ENCODE results near the gene METTL24.
"Not testable (repeated sequence)": the region's sequence is repeated elsewhere in the genome, so short reads cannot be mapped to it uniquely, and the experiment has no call there.

The METTL24 gene

GRCh38 chr6:110315207-110315868 lies 42.8 kb downstream of the METTL24 start:
- DNase-seq (ENCODE audit: low read depth, low spot score) = no peak

- DNase-seq (ENCODE audit: low read depth, low spot score) = no peak
Observed at GRCh38 chr6:110310861-110311446, 47.2 kb downstream of the METTL24 start.

- not testable (repeated sequence) for DNase-seq (ENCODE audit: low read depth, low spot score)
Observed at GRCh38 chr6:110309432-110309831, 48.7 kb downstream of the METTL24 start.

- no peak for DNase-seq (ENCODE audit: low read depth, low spot score)
Observed at GRCh38 chr6:110307368-110307767, 50.8 kb downstream of the METTL24 start.

- DNase-seq (ENCODE audit: low read depth, low spot score) = not testable (repeated sequence)
Observed at GRCh38 chr6:110305832-110306231, 52.3 kb downstream of the METTL24 start.

- DNase-seq (ENCODE audit: low read depth, low spot score) = not testable (repeated sequence)
Observed at GRCh38 chr6:110303692-110304091, 54.5 kb downstream of the METTL24 start.

GRCh38 chr6:110298916-110299315 lies 59.2 kb downstream of the METTL24 start:
- DNase-seq (ENCODE audit: low read depth, low spot score) = no peak

GRCh38 chr6:110298411-110298810 lies 59.7 kb downstream of the METTL24 start:
- DNase-seq (ENCODE audit: low read depth, low spot score) = no peak

- no peak for DNase-seq (ENCODE audit: low read depth, low spot score)
Observed at GRCh38 chr6:110296241-110297025, 61.7 kb downstream of the METTL24 start.

- no peak for DNase-seq (ENCODE audit: low read depth, low spot score)
Observed at GRCh38 chr6:110295451-110296165, 62.5 kb downstream of the METTL24 start.

GRCh38 chr6:110287462-110288341 lies 70.4 kb downstream of the METTL24 start:
- DNase-seq (ENCODE audit: low read depth, low spot score) = no peak

- DNase-seq (ENCODE audit: low read depth, low spot score) = no peak
Observed at GRCh38 chr6:110285306-110286060, 72.7 kb downstream of the METTL24 start.

GRCh38 chr6:110284855-110285254 lies 73.3 kb downstream of the METTL24 start:
- DNase-seq (ENCODE audit: low read depth, low spot score) = no peak

GRCh38 chr6:110283657-110284056 lies 74.5 kb downstream of the METTL24 start:
- no peak for DNase-seq (ENCODE audit: low read depth, low spot score)

- DNase-seq (ENCODE audit: low read depth, low spot score) = no peak
Observed at GRCh38 chr6:110282412-110282811, 75.7 kb downstream of the METTL24 start.

GRCh38 chr6:110277100-110277665 lies 81.0 kb downstream of the METTL24 start:
- DNase-seq (ENCODE audit: low read depth, low spot score) = no peak

GRCh38 chr6:110272781-110273180 lies 85.4 kb downstream of the METTL24 start:
- DNase-seq (ENCODE audit: low read depth, low spot score) = not testable (repeated sequence)

GRCh38 chr6:110271732-110272022 lies 86.5 kb downstream of the METTL24 start:
- DNase-seq (ENCODE audit: low read depth, low spot score) = no peak

GRCh38 chr6:110270165-110270564 lies 88.0 kb downstream of the METTL24 start:
- no peak for DNase-seq (ENCODE audit: low read depth, low spot score)

- no peak for DNase-seq (ENCODE audit: low read depth, low spot score)
Observed at GRCh38 chr6:110269623-110270022, 88.5 kb downstream of the METTL24 start.
